SKM-1 treated with dmso at 0.1 percent for 144 hours (cell line): Measurements from ENCODE around the gene COL5A1.
"Not testable (repeated sequence)": the region's sequence is repeated elsewhere in the genome, so short reads cannot be mapped to it uniquely, and the experiment has no call there.

Source experiments
- DNase-seq: peaks from one replicate; lab custom pipeline; 2025; ENCODE audit not compliant: unreplicated experiment; lab: John Stamatoyannopoulos, UW

The COL5A1 gene

DNA sequence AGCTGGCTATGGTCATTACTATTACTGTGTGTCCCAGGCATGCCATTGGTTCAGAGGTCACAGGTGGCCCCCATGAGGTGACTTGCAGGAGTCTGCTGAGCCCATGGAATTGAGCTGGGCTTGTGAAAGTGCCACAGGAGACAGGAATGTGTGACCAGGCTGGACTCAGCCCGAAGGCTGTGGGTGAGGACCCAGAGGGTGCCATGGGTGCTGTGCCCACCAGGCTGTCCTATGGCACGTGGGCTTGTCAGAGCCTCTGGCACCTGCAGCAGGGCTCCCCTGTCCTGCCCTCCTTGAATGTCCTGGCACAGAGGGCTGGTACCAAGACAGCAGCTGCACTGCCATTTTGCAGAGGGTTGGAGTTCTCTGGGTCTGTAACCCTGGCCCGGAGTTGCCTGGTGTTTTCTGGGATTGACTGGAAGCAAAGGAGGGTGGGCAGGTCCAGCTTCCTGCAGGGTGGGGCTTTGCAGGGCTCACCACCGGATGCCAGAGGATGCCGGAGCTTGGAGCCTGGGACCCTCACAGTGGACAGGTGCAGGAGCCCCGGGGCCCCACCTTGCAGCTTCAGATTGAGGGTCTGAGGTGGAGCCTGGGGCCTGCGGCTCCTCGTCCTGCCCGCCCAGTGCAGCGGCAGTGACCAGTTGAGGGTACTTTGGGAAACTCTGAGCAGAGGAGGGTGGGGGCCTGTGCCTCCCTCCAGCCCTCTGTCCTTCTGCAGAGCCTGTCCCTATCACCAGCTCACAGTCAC is 14.2 kb downstream of the COL5A1 start:
- no peak for DNase-seq

DNA sequence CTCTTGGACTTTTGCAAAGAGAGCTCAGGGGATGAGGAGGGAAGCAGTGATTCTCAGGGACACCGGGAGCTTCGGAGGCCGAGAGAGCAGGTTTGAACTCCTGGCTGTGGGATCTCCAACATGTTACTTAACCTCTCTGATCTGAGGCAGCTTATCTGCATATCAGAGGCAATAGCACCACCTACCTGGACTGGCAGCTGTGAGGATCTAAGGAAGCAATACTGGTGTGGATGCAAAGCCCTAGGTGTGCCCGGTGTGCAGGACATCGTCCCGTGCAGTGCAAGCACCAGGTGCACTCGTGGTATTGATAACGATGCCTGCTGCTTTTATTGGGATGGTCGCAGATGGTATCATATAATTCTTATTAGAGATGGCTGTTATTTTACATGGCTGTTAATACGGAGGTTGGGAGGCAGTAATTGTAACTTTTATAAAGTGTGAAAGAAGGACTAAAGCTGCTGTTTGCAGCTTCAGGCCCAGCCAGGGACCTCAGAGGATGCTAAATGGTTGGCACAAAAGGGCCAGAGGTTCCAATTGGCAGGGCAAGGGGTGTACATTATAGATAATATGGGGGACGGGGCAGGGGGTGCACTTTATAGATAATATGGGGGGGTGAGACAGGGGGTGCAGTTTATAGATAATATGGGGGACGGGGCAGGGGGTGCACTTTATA is 14.9 kb downstream of the COL5A1 start:
- DNase-seq, result no peak

DNA sequence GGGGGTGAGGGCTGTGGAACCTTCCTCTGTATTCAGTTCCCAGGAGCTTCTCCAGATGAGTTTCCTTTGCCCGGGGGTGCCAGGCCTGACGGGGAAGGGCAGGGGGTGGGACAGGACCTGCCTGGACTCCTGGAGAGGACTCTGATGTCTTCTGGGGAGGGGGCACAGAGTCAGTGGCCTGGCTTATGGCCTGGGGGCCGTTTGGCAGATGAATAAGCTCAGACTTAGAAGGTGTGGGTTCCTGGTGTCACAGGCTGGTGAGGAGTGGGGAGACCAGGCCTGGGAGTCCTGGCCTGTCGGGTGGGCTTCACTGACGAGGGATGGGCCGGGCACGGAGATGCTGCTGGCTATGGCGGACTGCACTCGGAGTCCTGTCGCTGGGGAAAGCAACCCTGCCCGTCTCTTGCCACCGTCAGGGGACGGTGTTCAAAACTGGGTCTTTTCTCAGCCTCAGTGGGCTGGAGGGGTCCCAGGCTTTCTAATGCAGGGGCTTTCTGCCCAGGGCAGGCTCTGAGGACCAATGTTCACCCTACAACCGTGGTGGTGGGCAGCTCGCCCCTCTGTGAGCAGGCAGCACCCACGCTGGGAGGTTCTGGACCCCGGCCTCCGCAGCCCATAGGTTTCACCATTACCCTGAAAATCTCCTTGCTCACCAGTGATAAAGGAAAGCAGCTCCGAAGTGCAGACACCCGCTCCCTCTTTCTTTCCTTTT is 16.2 kb downstream of the COL5A1 start:
- DNase-seq, result no peak

DNA sequence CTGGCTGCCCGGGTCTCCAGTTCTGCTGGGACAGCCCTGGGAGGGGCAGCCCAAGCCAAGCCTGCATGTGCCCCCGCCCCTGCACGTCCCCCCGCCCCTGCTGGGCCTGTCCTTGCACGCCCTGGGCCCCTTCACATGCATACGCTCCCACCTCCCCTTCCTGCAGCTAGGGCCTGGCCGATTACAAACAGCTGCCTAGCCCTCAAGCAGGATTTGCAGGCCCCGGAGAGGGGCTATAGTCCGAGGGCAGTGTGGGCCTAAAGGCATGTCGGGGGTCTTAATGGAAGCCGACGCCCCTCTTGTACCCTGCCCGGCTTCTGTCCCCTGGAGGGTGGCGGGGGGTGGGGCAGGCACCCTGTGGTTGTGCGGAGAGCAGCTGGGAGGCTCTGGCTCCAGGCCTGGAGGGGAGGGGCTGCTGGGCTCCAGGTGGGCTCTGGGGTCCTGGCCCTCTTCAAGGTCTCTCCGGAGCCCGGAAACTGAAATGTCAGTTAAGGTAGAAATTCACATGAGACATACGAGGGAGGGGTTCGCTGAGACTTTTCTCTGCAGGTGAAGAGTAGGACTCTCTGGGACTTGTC is 16.9 kb downstream of the COL5A1 start:
- no peak for DNase-seq

DNA sequence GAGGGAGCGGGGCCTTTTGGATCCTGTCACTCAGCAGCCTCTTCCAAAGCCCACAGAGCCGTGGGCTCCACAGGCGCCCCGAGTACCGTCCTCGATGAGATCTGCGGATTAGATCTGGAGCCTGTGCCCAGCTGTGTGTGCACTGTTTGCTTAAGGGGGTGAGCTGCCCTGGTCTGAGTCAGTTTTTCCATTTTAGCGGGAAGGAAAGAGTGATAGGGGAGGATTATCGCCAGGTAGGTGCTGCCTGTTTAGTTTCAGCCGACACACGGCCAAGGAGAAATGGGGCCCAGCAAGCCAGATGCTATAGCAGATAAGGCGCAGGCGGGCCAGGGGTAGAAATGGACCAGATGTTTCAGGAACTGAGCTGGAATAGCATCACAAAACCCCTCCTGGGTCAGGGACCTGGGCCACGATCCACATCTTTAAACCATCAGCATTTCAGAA is 18.1 kb downstream of the COL5A1 start:
- DNase-seq, result no peak

DNA sequence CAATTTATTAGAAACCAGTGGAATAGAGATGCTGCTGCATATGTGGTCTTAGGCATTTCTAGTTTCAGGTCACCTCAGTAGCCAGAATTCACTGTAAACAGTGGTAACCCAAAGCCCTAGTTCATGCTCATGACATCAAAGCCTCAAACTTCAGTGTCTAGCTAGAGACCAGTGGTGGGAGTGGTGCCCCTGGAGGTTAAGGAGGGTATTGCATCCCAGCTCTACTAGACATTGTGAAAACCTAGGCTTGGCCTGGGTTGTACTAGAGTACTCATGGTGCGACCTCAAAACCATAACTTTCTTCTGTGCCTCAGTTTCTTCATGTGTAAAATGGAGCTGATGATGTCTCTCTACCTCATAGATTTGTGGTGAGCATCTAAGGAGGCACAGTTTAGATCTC is 18.8 kb downstream of the COL5A1 start:
- DNase-seq, result peak; percentile 11

DNA sequence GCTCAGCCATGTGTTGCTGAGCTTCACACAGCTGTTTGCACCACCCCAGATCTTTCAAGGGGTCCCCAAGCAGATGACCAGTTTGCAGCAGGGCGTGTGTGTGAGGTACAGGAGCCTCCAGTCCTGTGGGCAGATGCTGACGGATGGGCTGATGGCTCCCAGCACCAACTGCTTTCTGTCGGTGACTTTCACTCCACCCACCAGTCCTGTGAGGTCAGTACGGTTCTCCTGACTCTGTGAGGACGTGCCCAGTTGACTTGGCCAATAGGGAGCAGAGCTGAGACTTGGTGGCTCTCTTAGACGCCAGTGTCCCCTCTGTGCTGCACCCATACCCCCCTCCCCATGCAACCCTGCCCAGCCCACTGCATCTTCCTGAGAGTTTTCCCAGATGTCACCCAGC is 19.7 kb downstream of the COL5A1 start:
- no peak for DNase-seq

DNA sequence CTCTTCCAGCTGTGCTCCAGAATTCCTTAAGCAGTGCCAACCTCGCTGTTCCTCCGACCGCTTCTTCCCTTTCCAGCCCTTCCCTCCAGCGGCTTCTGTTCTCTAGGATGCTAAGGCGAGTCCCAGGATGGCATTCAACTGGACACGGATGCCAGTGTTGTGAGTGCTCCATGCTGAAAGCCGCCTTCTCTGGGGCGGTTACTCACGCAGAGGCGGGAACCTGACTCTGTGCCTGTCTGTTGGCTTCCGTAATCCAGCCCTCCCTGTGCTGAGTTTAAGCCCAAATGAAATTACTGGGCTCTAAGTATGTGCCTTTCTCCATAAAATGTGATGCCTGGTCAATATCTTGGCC is 20.2 kb downstream of the COL5A1 start:
- DNase-seq, result no peak

DNA sequence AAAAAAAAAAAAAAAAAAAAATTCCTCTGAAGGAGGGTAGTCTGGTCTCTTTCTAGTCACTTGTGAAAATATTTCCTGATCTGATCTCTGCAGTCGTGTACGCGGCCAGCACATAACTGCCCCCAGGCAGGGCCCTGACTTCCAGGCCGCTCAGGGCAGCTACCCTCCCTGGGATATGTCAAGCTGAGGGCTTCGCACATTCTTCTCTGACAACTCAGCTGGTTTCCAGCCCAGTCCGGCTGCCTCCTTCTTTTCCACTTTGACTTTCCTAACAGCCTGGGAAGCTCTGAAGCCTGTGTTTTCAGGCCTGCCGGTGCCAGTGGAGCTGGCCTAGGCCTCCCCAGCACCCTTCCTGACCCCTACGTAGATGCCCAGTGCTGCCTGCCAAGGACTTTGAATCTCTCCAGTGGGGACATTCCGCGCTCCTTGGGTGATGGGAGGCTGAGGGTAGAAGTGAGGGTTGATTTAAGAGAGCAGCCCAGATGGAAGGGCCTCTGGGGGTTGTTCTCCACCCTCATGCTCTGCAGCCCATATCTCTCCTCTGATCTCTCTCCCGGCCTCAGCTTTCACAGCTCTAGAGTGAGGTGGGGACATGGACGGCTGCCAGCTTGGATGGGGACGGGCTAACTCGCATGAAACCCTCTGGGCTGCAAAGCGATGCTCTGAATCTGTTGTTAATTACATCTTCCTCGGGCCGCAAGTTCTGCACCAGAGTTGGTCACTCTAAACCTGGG is 20.7 kb downstream of the COL5A1 start:
- no peak for DNase-seq

DNA sequence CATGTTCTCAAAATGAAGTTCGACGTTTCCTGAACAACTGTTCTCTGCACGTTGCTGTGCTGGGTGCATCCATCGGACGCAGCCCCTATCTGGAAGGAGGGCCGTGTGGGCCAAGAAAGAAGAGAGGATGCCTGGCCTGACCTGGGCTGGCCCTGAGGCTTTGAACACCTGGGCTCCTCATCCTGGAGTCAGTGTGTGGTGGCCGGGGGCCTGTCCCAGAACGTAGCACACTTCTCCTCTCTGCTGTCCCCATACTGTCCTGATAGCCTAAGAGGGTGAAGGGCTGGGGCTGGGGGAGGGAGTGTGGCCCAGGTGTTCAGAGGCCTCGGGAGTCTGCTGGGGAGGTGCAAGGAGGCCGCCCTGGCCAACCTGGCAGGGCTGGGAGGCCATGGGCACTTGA is 21.5 kb downstream of the COL5A1 start:
- no peak for DNase-seq

DNA sequence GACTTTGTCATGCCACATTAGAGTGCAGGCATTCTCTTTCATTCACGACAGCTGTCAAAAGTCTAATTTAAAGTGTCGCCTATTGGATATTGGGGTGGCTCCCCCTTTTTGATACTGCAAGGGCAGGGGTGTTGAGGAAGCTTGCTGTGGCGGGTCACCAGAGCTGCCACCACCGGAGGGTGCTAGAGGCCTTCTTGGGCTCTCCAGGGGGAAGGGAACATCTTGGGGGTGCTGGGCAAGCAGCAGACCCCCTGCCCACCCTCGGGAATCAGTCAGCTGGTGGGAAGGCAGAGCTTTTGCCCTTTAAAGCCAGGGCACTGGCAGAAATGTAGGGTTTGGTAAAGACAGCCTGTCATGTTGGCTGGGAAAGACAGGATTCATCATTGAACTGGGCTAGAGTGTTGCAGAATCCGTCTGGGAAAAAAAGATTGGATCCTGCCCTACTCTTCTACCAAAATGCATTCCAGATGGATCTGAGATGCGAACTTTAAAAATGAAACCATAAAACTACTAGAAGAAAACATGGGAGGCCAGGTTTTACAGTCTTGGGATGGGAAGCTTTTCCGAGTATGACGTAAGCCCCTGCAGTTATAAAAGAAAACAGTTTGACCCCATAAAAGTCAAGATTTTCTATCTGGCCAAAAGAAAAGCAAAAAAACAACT is 22.3 kb downstream of the COL5A1 start:
- no peak for DNase-seq

DNA sequence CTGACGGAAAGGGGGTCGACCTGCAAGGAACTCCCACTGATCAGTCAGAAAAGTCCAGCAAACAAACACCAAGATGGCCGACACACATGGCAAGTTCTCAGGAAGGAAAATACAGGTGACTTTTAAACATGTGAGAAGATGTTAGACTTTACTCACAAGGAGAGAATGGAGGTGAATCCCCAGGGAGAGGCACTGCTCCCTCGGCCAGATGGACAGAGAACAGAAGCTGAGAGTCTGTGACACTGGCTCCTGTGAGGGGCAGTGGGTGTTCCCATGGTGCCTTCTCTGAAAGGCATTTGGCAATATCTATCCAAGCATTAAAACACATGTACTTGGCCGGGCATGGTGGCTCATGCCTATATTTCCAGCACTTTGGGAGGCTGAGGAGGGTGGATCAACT is 22.8 kb downstream of the COL5A1 start:
- no peak for DNase-seq

DNA sequence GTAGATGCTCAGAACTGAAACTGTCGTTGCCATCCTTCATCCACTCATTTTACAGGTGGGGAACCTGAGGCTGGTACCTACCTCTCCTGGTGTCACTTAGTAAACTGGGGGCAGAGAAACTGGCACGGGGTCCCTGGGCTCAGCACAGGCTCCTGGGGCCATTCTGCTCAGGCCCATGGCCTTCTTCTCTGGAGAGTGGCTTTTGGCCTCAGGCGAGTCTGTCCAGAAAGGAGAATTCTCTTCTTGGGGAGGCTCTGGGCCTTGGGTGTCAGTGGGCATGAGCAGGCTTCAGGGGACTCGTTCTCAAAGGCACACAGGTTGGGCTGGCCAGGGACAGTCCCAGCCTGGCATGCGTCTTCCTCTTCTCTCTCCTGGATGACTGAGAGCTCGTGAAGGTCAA is 24.6 kb downstream of the COL5A1 start:
- DNase-seq, result no peak

DNA sequence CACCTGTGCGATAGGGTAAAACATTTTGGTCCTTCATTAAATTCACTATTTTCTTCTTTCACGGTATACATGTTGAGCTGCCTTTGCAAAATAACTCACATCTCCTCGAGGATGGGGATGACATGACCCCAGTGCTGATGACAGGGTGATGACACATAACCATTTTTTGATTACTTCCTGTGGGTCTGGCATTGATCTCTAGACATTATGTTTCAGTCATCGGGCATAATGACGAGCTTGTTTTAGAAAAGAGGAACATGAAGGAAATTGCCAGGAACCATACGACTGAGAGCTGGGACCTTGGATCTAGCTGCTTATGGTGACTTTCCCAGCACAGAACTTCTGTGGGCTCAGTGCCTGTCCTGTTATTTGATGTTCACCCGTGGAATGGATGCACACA is 25.2 kb downstream of the COL5A1 start:
- no peak for DNase-seq

DNA sequence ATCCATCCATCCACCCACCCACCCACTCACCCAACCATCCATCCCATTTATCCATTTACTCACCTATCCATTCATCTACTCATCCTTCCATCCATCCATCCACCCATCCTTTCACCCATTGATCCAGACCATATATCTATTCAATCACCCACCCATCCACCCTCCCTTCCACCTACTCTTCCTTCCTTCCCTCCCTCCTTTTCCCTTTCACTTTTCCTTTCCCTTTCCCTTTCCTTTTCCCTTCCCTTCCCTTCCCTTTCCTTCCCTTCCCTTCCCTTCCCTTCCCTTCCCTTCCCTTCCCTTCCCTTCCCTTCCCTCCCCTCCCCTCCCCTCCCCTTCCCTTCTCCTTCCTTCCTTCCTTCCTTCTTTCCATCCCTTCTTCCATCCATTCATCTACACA is 27.4 kb downstream of the COL5A1 start:
- not testable (repeated sequence) for DNase-seq

DNA sequence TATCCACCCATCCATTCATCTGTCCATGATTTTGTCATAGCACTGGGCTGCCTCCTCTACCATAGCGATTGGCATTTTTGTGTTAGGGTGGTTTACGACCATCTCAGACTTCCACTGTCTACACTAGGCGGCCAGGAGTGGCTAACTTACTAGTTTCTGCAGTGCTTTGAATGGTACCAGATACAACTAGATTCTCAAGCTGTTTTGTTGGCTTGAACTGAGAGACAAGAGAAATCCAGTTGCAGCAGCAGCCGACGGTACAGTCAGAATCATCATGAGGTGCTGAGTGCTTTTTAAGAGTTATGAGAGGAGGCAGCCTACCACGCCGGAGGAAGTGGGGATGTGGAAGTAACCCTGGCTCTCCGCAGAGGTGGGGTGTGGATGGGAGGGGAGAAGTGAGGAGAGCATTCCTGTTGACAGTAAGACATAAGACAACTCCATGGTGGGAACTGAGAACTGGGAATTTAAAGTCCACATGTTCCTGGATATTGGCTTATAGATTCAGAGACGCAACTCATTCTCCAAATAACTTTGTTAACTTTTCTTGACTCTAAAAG is 27.9 kb downstream of the COL5A1 start:
- no peak for DNase-seq

DNA sequence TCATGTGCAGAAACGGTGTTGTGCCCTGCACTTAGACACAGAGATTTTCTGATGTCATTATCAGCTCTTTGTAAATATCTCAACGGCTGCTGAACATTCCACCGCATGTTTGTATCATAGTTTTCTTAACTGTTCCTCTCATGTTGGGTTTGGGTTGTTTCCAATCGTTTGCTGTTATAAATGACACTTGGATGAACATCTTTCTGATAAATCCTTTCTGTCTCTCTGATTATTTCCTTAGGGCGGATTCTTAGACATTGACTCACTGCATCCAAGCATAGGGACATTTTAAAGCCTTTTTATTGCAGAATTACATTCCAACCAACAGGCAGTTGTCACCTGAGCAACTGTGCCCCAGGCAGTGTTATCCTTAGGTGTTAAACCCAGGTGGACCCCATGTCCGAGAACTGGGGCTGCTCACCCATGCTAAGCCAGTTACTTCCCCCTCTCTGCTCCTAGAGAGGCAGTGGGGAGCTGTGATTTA is 28.5 kb downstream of the COL5A1 start:
- no peak for DNase-seq

DNA sequence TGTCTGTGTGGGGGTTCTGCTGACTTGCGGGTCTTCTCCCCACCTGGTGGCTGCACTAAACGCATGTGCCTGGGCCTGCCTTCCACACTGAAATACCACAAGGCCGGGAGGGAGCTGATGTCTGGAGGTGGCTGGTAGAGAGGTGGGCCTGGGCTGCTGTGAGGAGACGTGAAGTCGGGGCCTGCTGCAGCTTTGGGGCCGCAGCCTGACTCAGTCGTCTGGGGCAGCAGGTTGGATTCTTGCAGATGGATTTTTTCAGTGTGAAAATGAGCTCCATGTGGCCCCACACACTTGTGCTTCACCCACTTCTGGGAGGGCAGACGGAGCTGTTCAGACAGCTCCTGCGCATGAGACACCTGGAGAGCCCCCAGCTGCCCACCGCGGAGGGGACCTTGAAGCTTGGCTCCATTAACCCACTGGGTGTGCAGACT is 29.3 kb downstream of the COL5A1 start:
- no peak for DNase-seq

DNA sequence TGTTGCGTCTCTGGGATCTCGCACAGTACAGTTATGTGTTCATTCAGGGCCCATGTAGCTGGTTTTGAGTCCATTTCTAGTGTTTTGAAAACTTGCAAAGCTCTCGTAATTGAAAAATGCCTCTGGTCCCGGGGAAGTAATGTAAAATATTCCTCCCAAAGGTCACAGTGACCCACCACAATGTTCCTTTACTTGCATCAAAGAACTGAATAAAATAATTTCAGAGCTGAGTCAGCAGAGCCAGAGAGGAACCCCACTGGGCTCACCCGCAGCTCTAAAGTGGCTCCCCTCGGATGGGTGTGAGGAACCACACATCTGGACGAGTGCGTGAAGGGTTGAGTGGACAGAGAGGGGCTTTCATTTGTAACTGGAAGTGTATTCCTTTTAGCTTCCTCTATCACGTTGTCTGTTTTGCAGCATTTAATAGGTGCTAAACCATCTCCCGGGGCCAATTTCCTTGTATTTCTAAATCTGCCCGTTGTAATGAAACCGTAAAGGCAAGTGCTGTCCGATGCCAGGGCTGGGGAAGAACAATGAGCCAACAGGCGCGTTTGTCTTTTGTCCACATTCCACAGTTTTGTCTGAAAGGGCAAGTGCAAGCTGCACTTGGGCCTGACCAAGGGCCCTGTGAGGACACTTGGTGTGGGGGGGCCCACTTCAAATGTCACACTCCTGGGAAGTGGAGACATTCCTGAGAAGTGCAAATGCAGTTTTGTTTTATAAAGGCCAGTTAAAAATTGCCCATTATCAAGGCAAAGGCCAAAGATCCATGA is 29.9 kb downstream of the COL5A1 start:
- no peak for DNase-seq
